A549 (cell line): Measurements from ENCODE around the gene CFAP97D2. TPM values are rescaled to one million over a fixed set of nuclear protein-coding genes. Genes with fewer than 3 reads are reported as not detected.

ENCODE experiments used
- ATAC-seq, 2 experiments: fragments of 200-7000 bp in 1 of 2; fragments of >200 bp in 1 of 2; cut with Nextera tagmentation in 1 of 2; cut with Tn5 transposase in 1 of 2; 3 replicates each; pipeline versions ENCODE4 v1.8.0 to v1.9.1; 2018 to 2020; ENCODE audit warnings: mild to moderate bottlenecking in 1 of 2, moderate library complexity in 1 of 2
- CTCF ChIA-PET: fragments of 300-600 bp; sonication (Branson Sonifier 250); formaldehyde crosslinking; extraction: SDS; loops from one replicate; lab custom pipeline; 2021; ENCODE audit warnings: antibody characterized with exemption, inconsistent platforms; lab: Yijun Ruan, JAX
- POLR2A ChIA-PET: fragments of 350-600 bp; formaldehyde crosslinking; extraction: SDS; loops from one replicate; lab custom pipeline; 2021; ENCODE audit warnings: antibody characterized with exemption, inconsistent platforms; lab: Yijun Ruan, JAX
- DNase-seq, 2 experiments: peaks; one replicate each; pipeline versions ENCODE4 v3.0.0 to v3.0.0-alpha.2; 2011 to 2016; ENCODE audit warnings: low read depth in 1 of 2, low spot score in 1 of 2
- FAIRE-seq: peaks from 2 replicates; lab custom pipeline; 2011; peaks lifted over from hg19 to GRCh38; lab: Jason Lieb, UNC
- H3K27ac ChIP-seq, 2 experiments: fragments of >200 bp; sonication (Bioruptor Twin); formaldehyde crosslinking; 3 replicates each; pipeline ENCODE4 v1.5.1; 2016 to 2017
- H3K4me1 ChIP-seq: fragments of >200 bp; sonication (Bioruptor Twin); formaldehyde crosslinking; 3 replicates; pipeline ENCODE4 v1.6.1; 2016
- H3K4me2 ChIP-seq: fragments of >200 bp; sonication (Bioruptor Twin); formaldehyde crosslinking; 3 replicates; pipeline ENCODE4 v1.6.1; 2016
- H3K4me3 ChIP-seq: fragments of >200 bp; sonication (Bioruptor Twin); formaldehyde crosslinking; 3 replicates; pipeline ENCODE4 v1.5.1; 2016
- H3K9me3 ChIP-seq: fragments of >200 bp; sonication (Bioruptor Twin); formaldehyde crosslinking; 3 replicates; pipeline ENCODE4 v1.6.1; 2016
- CBX2 ChIP-seq: fragments of 200-600 bp; sonication (generic); IDR thresholded peaks from 2 replicates; pipeline ENCODE4 v1.6.1; 2016; ENCODE audit warnings: low read depth, mild to moderate bottlenecking, borderline replicate concordance
- CBX8 ChIP-seq: fragments of 200-600 bp; sonication (generic); IDR thresholded peaks from 2 replicates; pipeline ENCODE4 v1.6.1; 2016
- EP300 ChIP-seq, 2 experiments: fragments of >200 bp; sonication (Bioruptor Twin); formaldehyde crosslinking; IDR thresholded peaks; 2 replicates in 1 of 2; 3 replicates in 1 of 2; pipeline ENCODE4 v1.6.1; 2016 to 2017
- FOSL2 ChIP-seq, 2 experiments: fragments of 450-650 bp in 1 of 2; fragments of >200 bp in 1 of 2; sonication (Bioruptor Twin) in 1 of 2; formaldehyde crosslinking; IDR thresholded peaks; 2 replicates each; pipeline versions ENCODE4 v1.5.0 to v1.6.1; 2016 to 2020; ENCODE audit warnings: mild to moderate bottlenecking in 1 of 2, moderate library complexity in 1 of 2
- FOXS1 ChIP-seq: fragments of 250-450 bp; sonication (Bioruptor Pico); IDR thresholded peaks from 2 replicates; pipeline ENCODE4 v1.5.0; 2020; ENCODE audit warnings: mild to moderate bottlenecking, moderate library complexity
- GATA3 ChIP-seq: IDR thresholded peaks from 2 replicates; pipeline ENCODE4 v1.6.1; 2012; ENCODE audit warnings: borderline replicate concordance
- HDAC2 ChIP-seq: fragments of 200-600 bp; sonication (generic); IDR thresholded peaks from 2 replicates; pipeline ENCODE4 v1.6.1; 2016
- HOXA7 ChIP-seq: fragments of 250-450 bp; sonication (Bioruptor Pico); IDR thresholded peaks from 2 replicates; pipeline ENCODE4 v1.5.0; 2020; ENCODE audit warnings: mild to moderate bottlenecking, moderate library complexity
- HOXB13 ChIP-seq: fragments of 250-450 bp; sonication (Bioruptor Pico); IDR thresholded peaks from 2 replicates; pipeline ENCODE4 v1.5.0; 2020; ENCODE audit warnings: low read depth, mild to moderate bottlenecking, moderate library complexity
- JUN ChIP-seq, 2 experiments: fragments of >200 bp; sonication (Bioruptor Twin); formaldehyde crosslinking; IDR thresholded peaks; 2 replicates in 1 of 2; 3 replicates in 1 of 2; pipeline ENCODE4 v1.6.1; 2016 to 2017
- KDM1A ChIP-seq: fragments of 200-600 bp; sonication (generic); IDR thresholded peaks from 2 replicates; pipeline ENCODE4 v1.6.1; 2016; ENCODE audit warnings: low read depth, mild to moderate bottlenecking
- MAFK ChIP-seq: fragments of 450-650 bp; IDR thresholded peaks from 2 replicates; pipeline ENCODE4 v1.6.1; 2014; ENCODE audit not compliant: partially characterized antibody
- MAZ ChIP-seq: fragments of 150-350 bp; IDR thresholded peaks from 2 replicates; pipeline ENCODE4 v1.6.1; 2014; ENCODE audit warnings: antibody characterized with exemption, low read depth, low read length, borderline replicate concordance
- NFE2L2 ChIP-seq: fragments of 150-350 bp; conservative IDR thresholded peaks from 2 replicates; pipeline ENCODE4 v1.6.1; 2014; ENCODE audit warnings: low read length
- NPAS2 ChIP-seq: fragments of 250-450 bp; sonication (Bioruptor Pico); IDR thresholded peaks from 2 replicates; pipeline ENCODE4 v1.8.0; 2022; ENCODE audit warnings: mild to moderate bottlenecking, moderate library complexity, borderline replicate concordance
- RCOR1 ChIP-seq: fragments of 150-350 bp; IDR thresholded peaks from 2 replicates; pipeline ENCODE4 v1.6.1; 2014; ENCODE audit warnings: antibody characterized with exemption, low read length, low read depth
- ZC3H11A ChIP-seq: fragments of 450-650 bp; IDR thresholded peaks from 2 replicates; pipeline ENCODE4 v1.6.1; 2014; ENCODE audit warnings: antibody characterized with exemption, mild to moderate bottlenecking
- WGBS: methylation state at CpG from one replicate; pipeline ENCODE4 v1.1.6; 2017; ENCODE audit errors: missing lambda C conversion rate; 5-methylcytosine and 5-hydroxymethylcytosine counted together
- polyA plus RNA-seq, 4 experiments: library from polyadenylated mRNA; depleted of rRNA in 3 of 4; stranded (reverse); fragments of >200 nt; fragmentation: RNase III in 1 of 4; extraction: RNeasy Plus Mini Kit Qiagen cat#74134 plus additional on column Dnase treatment in 1 of 4; gene quantifications; 2 replicates in 3 of 4; 3 replicates in 1 of 4; pipeline ENCODE4 v1.2.3, GENCODE V29; 2011 to 2017
- TF ChIP-seq, protein P1 (sequence below): fragments of >200 bp; sonication (Bioruptor Twin); formaldehyde crosslinking; IDR thresholded peaks from 2 replicates; pipeline ENCODE4 v1.6.1; 2016
- TF ChIP-seq, protein P2 (sequence below): fragments of 250-450 bp; sonication (Bioruptor Pico); IDR thresholded peaks from 2 replicates; pipeline ENCODE4 v1.5.0; 2021; ENCODE audit warnings: mild to moderate bottlenecking, moderate library complexity, borderline replicate concordance
- TF ChIP-seq, protein P3 (sequence below): IDR thresholded peaks from 2 replicates; pipeline ENCODE4 v1.6.1; 2012; ENCODE audit warnings: low read depth, borderline replicate concordance
- TF ChIP-seq, protein P4 (sequence below): fragments of 150-350 bp; IDR thresholded peaks from 2 replicates; pipeline ENCODE4 v1.6.1; 2014; ENCODE audit warnings: low read depth, mild to moderate bottlenecking, low read length
- TF ChIP-seq, protein P5 (sequence below): fragments of >200 bp; sonication (Bioruptor Twin); formaldehyde crosslinking; IDR thresholded peaks from 3 replicates; pipeline ENCODE4 v1.5.1; 2016

The CFAP97D2 gene
- polyA plus RNA-seq, 2 of the 4 experiments (the other 2 are of a cell fraction): not detected

DNA sequence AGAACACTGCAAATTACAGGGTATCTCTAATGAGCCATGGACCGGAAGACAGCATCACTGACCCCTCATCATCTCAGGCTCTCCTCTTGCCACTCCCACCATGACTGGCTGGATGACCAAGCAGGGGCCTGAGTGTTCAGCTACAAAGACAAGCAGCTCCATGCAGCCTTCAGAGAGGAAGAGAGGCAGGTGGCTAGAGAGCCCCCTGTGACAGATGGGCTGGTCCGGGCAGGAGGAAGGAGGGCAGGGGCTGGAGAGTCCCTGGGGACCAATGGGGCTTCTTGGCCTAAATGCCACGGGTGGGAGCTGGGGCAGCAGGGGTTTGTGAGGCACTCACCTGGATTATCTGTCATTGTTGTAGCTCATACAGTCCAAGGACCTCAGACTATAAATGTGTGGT, 33.8 kb upstream of the CFAP97D2 start:
- Histone ChIP-seq H3K4me2 (no peak overlapping the region), H3K27ac (no peak overlapping the region), H3K4me3 (no peak overlapping the region), H3K4me1 (peaks cover 7% of the 10 kb centered on the region), H3K9me3 (no peaks in the 10 kb centered on the region)
- FAIRE-seq: no peak
- 42% methylated on average over 2 of the region's 3 CpGs for WGBS
- POLR2A ChIA-PET: no interaction called here
- DNase-seq: no peak
- TF ChIP-seq CBX8 (no peak), NFE2L2 (no peak), ZC3H11A (no peak), FOXS1 (CRISPR knock-in tag) (no peak), HOXA7 (CRISPR knock-in tag) (no peak), KDM1A (no peak), MAZ (no peak)
- TF ChIP-seq, protein P1, sequence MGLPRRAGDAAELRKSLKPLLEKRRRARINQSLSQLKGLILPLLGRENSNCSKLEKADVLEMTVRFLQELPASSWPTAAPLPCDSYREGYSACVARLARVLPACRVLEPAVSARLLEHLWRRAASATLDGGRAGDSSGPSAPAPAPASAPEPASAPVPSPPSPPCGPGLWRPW: no peak
- TF ChIP-seq, protein P2, sequence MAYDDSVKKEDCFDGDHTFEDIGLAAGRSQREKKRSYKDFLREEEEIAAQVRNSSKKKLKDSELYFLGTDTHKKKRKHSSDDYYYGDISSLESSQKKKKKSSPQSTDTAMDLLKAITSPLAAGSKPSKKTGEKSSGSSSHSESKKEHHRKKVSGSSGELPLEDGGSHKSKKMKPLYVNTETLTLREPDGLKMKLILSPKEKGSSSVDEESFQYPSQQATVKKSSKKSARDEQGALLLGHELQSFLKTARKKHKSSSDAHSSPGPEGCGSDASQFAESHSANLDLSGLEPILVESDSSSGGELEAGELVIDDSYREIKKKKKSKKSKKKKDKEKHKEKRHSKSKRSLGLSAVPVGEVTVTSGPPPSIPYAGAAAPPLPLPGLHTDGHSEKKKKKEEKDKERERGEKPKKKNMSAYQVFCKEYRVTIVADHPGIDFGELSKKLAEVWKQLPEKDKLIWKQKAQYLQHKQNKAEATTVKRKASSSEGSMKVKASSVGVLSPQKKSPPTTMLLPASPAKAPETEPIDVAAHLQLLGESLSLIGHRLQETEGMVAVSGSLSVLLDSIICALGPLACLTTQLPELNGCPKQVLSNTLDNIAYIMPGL: no peak
- CTCF ChIA-PET: interaction anchor here (1.1 kb wide), 1 partner anchor 81 kb away, joined by 4 read pairs; no protein-coding TSS in a partner anchor
- ATAC-seq: no peak

DNA sequence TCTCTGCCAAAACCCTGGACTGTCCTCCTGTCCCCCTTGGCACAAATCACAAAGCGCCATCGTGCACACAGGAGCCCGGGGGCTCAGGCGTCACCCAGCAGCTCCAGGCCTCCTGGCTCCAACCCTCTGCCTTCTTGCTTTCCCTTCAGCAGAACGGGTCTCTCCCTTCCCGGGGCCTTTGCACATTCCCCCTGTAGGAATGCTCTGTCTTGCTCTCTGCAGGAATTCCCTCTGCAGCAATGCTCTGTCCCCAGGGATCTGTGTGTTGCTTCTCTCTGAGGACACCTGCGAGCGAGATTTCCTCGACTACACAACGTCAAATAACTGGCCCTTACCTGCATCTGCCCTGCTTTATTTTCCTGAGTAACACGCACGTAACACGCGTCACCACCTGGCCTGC, 33.3 kb upstream of the CFAP97D2 start:
- no peak for ATAC-seq
- FAIRE-seq: no peak
- DNase-seq: no peak
- 94% methylated on average over 14 of the region's 14 CpGs for WGBS
- Histone ChIP-seq H3K9me3 (no peaks in the 10 kb centered on the region), H3K27ac (no peak overlapping the region)
- CTCF ChIA-PET: no interaction called here
- no peak for TF ChIP-seq RCOR1
- no peak for TF ChIP-seq CBX2
- TF ChIP-seq, protein P3, sequence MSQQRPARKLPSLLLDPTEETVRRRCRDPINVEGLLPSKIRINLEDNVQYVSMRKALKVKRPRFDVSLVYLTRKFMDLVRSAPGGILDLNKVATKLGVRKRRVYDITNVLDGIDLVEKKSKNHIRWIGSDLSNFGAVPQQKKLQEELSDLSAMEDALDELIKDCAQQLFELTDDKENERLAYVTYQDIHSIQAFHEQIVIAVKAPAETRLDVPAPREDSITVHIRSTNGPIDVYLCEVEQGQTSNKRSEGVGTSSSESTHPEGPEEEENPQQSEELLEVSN: no peak
- TF ChIP-seq, protein P4, sequence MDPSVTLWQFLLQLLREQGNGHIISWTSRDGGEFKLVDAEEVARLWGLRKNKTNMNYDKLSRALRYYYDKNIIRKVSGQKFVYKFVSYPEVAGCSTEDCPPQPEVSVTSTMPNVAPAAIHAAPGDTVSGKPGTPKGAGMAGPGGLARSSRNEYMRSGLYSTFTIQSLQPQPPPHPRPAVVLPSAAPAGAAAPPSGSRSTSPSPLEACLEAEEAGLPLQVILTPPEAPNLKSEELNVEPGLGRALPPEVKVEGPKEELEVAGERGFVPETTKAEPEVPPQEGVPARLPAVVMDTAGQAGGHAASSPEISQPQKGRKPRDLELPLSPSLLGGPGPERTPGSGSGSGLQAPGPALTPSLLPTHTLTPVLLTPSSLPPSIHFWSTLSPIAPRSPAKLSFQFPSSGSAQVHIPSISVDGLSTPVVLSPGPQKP: no peak
- TF ChIP-seq, protein P5, sequence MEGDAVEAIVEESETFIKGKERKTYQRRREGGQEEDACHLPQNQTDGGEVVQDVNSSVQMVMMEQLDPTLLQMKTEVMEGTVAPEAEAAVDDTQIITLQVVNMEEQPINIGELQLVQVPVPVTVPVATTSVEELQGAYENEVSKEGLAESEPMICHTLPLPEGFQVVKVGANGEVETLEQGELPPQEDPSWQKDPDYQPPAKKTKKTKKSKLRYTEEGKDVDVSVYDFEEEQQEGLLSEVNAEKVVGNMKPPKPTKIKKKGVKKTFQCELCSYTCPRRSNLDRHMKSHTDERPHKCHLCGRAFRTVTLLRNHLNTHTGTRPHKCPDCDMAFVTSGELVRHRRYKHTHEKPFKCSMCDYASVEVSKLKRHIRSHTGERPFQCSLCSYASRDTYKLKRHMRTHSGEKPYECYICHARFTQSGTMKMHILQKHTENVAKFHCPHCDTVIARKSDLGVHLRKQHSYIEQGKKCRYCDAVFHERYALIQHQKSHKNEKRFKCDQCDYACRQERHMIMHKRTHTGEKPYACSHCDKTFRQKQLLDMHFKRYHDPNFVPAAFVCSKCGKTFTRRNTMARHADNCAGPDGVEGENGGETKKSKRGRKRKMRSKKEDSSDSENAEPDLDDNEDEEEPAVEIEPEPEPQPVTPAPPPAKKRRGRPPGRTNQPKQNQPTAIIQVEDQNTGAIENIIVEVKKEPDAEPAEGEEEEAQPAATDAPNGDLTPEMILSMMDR: no peak
- no peak for TF ChIP-seq JUN (IDR thresholded peaks at IDR 0.05)
- no peak for TF ChIP-seq HDAC2
- no peak for TF ChIP-seq MAFK
- TF ChIP-seq NPAS2 (CRISPR knock-in tag): no peak
- TF ChIP-seq MAZ: no peak
- no peak for TF ChIP-seq EP300 (IDR thresholded peaks at IDR 0.05)
- no peak for TF ChIP-seq GATA3
- TF ChIP-seq FOSL2 (IDR thresholded peaks at IDR 0.05): no peak
- no peak for TF ChIP-seq FOSL2 (CRISPR knock-in tag; IDR thresholded peaks at IDR 0.05)
- TF ChIP-seq HOXA7 (CRISPR knock-in tag): no peak
- no peak for TF ChIP-seq HOXB13 (CRISPR knock-in tag)
- TF ChIP-seq, all 56 proteins: peak for 0
- POLR2A ChIA-PET: no interaction called here
- H3K4me3 ChIP-seq: no peak overlapping the region
- peaks cover 7% of the 10 kb centered on the region for H3K4me1 ChIP-seq
- H3K4me2 ChIP-seq: no peak overlapping the region
